T-helper 9 cell (primary cell): ENCODE measurements around the gene HSP90B1.

Experiments
- DNase-seq: peaks from one replicate; pipeline ENCODE4 v3.0.0-alpha.2; 2020

HSP90B1 gene

DNA sequence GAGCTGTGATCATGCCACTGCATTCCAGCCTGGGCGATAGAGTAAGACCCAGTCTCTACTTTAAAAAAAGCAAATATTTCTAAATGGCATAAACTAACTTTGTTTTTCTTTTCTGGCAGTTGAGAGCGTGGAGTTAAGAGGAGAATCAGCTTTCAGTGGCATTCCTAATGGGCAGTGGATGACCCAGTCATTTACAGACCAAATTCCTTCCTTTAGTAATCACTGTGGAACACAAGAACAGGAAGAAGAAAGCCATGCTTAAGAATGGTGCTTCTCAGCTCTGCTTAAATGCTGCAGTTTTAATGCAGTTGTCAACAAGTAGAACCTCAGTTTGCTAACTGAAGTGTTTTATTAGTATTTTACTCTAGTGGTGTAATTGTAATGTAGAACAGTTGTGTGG is 56.6 kb downstream of the HSP90B1 start:
- DNase-seq: no peak

DNA sequence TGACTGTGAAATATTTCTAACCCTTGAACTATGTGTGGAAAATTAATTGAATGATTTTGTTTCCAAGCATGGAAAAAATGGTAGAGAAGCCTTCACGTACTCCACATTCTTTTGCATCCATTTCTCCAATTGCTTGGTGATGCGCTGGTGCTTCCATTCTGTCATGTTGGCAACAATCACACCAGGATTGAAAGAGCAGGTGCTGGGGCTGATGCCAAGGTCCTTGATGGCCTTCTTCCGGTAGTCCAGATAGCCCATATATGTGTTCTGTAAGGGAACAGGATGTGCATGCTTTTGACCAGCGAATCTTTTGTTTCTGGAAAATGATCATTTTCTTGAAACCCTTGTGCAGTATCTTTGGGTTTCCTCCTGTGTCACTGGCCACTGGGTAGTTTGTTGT is 64.0 kb downstream of the HSP90B1 start:
- DNase-seq: no peak

DNA sequence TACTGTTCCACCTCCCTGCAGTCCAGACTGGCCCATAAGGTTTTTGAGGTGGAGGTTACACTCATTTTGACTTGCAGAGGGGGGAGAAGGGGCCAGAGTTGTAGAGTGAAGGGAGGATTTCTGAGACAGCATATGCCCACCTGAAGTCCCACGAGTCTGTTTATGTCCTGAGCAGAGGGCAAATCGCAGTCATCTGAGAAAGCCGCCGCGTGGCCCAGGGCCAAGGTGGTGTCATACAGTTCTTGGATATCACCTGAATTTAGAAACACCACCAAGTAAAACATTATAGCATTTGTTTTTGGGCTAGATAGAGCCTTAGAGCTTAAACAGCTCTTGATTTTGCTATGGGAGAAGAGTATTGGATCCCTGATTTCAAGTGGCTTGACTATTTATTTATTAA is 66.4 kb downstream of the HSP90B1 start:
- DNase-seq: no peak

DNA sequence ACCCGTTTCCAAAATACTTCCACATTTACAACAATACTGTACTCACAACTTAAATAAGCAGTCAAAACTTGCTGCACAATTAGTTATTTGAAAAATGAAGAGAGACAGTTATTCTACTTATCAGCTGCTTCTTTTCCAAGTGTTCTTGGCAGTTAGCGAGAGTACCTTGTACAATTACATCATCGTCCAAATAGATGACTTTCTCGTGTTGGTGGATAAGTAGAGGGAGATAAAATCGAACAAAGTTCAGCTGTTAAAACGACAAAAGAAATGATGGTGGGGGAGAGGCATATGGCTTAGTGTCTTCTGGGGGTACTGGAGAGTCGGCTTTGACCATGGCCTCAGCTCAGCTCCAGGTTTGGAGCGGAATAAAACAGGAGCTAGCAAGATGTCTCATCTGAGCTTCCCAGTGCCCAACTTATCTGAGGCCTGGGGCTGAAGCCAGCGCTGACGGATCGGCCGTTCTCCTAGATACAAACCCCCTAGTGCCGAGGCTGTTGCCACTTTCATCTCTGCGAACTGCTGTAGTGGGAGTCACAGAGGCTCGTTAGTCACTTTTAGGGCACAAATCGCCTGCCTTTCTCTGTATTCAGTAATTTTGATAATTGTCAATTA is 67.2 kb downstream of the HSP90B1 start:
- no peak for DNase-seq
